ENCODE results near the gene TMEM9B. TPM values are rescaled to one million over a fixed set of nuclear protein-coding genes. Genes with fewer than 3 reads are reported as not detected.
"Not testable (repeated sequence)": the region's sequence is repeated elsewhere in the genome, so short reads cannot be mapped to it uniquely, and the experiment has no call there.

The TMEM9B gene
- total RNA-seq, 6 experiments from 2014 or later: 15.5 to 33.6 (median 19.8) TPM

- H3K4me1 ChIP-seq: no peaks in the 10 kb centered on the region
- no peak overlapping the region for H3K27ac ChIP-seq
- ATAC-seq (no peak), DNase-seq (no peak)
- H3K27me3 ChIP-seq: no peaks in the 10 kb centered on the region
- intact Hi-C loops (cut with DNase I): no loop called here
- H3K9me3 ChIP-seq: no peaks in the 10 kb centered on the region
- no peak overlapping the region for H3K4me3 ChIP-seq
- 89% methylated on average over 9 of the region's 10 CpGs for WGBS (ENCODE audit: insufficient coverage, low coverage, low lambda C conversion rate, missing lambda C conversion rate)
- no peaks in the 10 kb centered on the region for H3K36me3 ChIP-seq
- TF ChIP-seq CTCF (IDR thresholded peaks at IDR 0.05) (no peak), POLR2A (IDR thresholded peaks at IDR 0.05) (no peak)
These were observed 27.1 kb downstream of the TMEM9B start for GRCh38 chr11:8937159-8937558.

GRCh38 chr11:8935789-8936188 lies 28.5 kb downstream of the TMEM9B start:
- 100% methylated on average over 1 of the region's 2 CpGs for WGBS (ENCODE audit: insufficient coverage, low coverage, low lambda C conversion rate, missing lambda C conversion rate)
- H3K9me3 ChIP-seq: not testable (repeated sequence)

GRCh38 chr11:8934742-8935488 lies 29.3 kb downstream of the TMEM9B start:
- Histone ChIP-seq H3K27ac (no peak overlapping the region), H3K36me3 (no peaks in the 10 kb centered on the region), H3K4me3 (no peak overlapping the region), H3K9me3 (no peaks in the 10 kb centered on the region), H3K4me1 (no peaks in the 10 kb centered on the region), H3K27me3 (no peaks in the 10 kb centered on the region)
- intact Hi-C loops (cut with DNase I): no loop called here
- TF ChIP-seq CTCF (IDR thresholded peaks at IDR 0.05) (no peak), POLR2A (IDR thresholded peaks at IDR 0.05) (no peak)
- no peak for ATAC-seq
- no peak for DNase-seq
- WGBS (ENCODE audit: insufficient coverage, low coverage, low lambda C conversion rate, missing lambda C conversion rate): 78% methylated on average over 14 of the region's 14 CpGs

More at GRCh38 chr11:8935789-8936188, 28.5 kb downstream of the TMEM9B start:
- DNase-seq; intact Hi-C loops (cut with DNase I); ATAC-seq; H3K4me3 ChIP-seq; H3K27ac ChIP-seq; H3K4me1 ChIP-seq; H3K36me3 ChIP-seq; H3K27me3 ChIP-seq: not testable (repeated sequence)

- intact Hi-C loops (cut with DNase I): no loop called here
- Histone ChIP-seq H3K36me3 (no peaks in the 10 kb centered on the region), H3K27ac (no peak overlapping the region), H3K4me3 (no peak overlapping the region), H3K4me1 (no peaks in the 10 kb centered on the region), H3K27me3 (no peaks in the 10 kb centered on the region), H3K9me3 (no peaks in the 10 kb centered on the region)
- DNase-seq: no peak
- no CpG with 5 or more reads among the region's 6 CpGs for WGBS (ENCODE audit: insufficient coverage, low coverage, low lambda C conversion rate, missing lambda C conversion rate)
- ATAC-seq: no peak
- TF ChIP-seq POLR2A (IDR thresholded peaks at IDR 0.05): no peak
- no peak for TF ChIP-seq CTCF (IDR thresholded peaks at IDR 0.05)
These were observed 30.3 kb downstream of the TMEM9B start for GRCh38 chr11:8933931-8934330.

DNA sequence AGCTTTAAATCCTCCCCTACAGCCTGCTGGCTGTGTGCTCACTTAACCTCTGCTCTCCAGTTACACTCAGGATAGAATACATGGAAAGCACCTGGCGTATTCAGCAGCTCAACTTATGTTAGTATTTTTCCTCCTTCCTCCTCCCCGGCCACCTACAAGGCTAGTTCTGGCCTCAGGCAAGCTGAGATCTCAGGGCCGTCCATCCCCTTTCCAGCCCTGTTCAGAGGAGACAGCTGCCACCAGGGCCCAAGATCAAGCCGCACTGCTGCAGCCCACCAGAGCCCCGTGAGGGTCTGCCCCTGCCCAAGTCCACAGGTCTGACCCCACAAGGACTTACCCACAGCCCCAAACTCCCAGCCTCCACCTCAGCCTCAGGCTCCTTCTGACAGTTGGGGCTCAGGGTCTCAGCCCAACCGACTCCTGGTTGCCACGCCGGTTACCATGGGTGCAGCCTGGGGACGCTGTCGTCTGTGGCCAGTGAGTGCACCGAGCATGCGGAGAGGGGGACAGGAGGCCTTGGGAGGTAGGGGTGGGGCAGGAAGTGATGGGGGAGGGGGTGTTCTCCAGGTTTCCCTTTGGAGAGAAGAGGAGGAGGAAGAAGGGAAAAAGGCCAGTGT lies 31.6 kb downstream of the TMEM9B start, which contains the start of gene C11orf16:
Gene C11orf16, minus strand, starts transcription at position 384 of the 617 bp plus-strand sequence. CDS start 639 bp downstream, outside the sequence.
- TF ChIP-seq CTCF (IDR thresholded peaks at IDR 0.05) (no peak), POLR2A (IDR thresholded peaks at IDR 0.05) (no peak)
- Histone ChIP-seq H3K4me1 (no peaks in the 10 kb centered on the region), H3K27ac (no peak within 1 kb of the TSS), H3K36me3 (no peaks in the 10 kb centered on the region), H3K27me3 (no peaks in the 10 kb centered on the region), H3K4me3 (no peak within 1 kb of the TSS), H3K9me3 (no peaks in the 10 kb centered on the region)
- DNase-seq: no peak
- WGBS (ENCODE audit: insufficient coverage, low coverage, low lambda C conversion rate, missing lambda C conversion rate): 82% methylated on average over 7 of the region's 12 CpGs
- intact Hi-C loops (cut with DNase I): no loop called here
- ATAC-seq: peak in 1 of 4 donors; percentile 17

All from right lobe of liver (tissue), 6 donors.